ENCODE measurements around the gene CCDC78. TPM values are rescaled to one million over a fixed set of nuclear protein-coding genes. Genes with fewer than 3 reads are reported as not detected.

The CCDC78 gene
- total RNA-seq, 1 experiment from 2014 or later = 22.9 TPM

- POLR2A ChIA-PET = no interaction called here
- H3K9ac ChIP-seq (ENCODE audit: low read length) = peak overlapping the region; percentile 92
- RAD21 ChIA-PET (ENCODE audit: low non-redundant PET in 1 of 2, low total read pairs in 2 of 2, uncharacterized antibody in 2 of 2, unreplicated experiment in 2 of 2) = no interaction called here
- peaks cover 41% of the 10 kb centered on the region for H3K79me2 ChIP-seq (ENCODE audit: insufficient read depth, low read length)
- no peaks in the 10 kb centered on the region for H3K9me3 ChIP-seq (ENCODE audit: control insufficient read depth in 1 of 2, insufficient read depth in 1 of 2, low read depth in 1 of 2, low read length in 2 of 2)
- peak overlapping the region; percentile 98 for H3K27ac ChIP-seq (ENCODE audit: low read depth, low read length)
- H3K36me3 ChIP-seq (ENCODE audit: control insufficient read depth in 1 of 2, insufficient read depth in 2 of 2, low read length in 2 of 2) = peaks cover 0 to 33% of the 10 kb centered on the region in 2 experiments; a peak in 2 of 4 replicates
- TF ChIP-seq POLR2AphosphoS5 (IDR thresholded peaks at IDR 0.05; ENCODE audit: low read depth, low read length) = peak; percentile 11; the same call in 1 of the 2 replicates
- no peak for TF ChIP-seq POLR2A (IDR thresholded peaks at IDR 0.05; ENCODE audit: borderline replicate concordance, extremely low read depth, insufficient read depth, insufficient read length)
- H3K4me1 ChIP-seq (ENCODE audit: control insufficient read depth in 1 of 2, insufficient read depth in 2 of 2, low read length in 2 of 2) = peaks cover 13 to 55% of the 10 kb centered on the region in 2 experiments
- BruUV-seq (replicated peaks) = TSS peak; percentile 80
- CTCF ChIA-PET = no interaction called here
- no peak for DNase-seq (ENCODE audit: low read depth, low spot score)
- no peak overlapping the region for H2AFZ ChIP-seq (ENCODE audit: low read depth, low read length, poor library complexity, severe bottlenecking)
- H4K20me1 ChIP-seq (ENCODE audit: insufficient read depth) = no peaks in the 10 kb centered on the region
- H3K4me2 ChIP-seq (ENCODE audit: low read length) = peak overlapping the region; percentile 97
- peak overlapping the region; percentile 66 to 90 for H3K4me3 ChIP-seq (replicated peaks in 1 of 2; ENCODE audit: low read depth in 1 of 2, low read length in 2 of 2)
- H3K27me3 ChIP-seq (ENCODE audit: insufficient read depth, low read length) = no peaks in the 10 kb centered on the region
- no peak for ATAC-seq
- intact Hi-C loops (cut with micrococcal nuclease) = no loop called here
- no peaks in the 10 kb centered on the region for H3K9me2 ChIP-seq (ENCODE audit: insufficient read depth)
Measured at GRCh38 chr16:681746-682427, 44.4 kb downstream of the CCDC78 start.

GRCh38 chr16:680967-681745 is 45.1 kb downstream of the CCDC78 start:
- no peaks in the 10 kb centered on the region for H3K9me2 ChIP-seq (ENCODE audit: insufficient read depth)
- H2AFZ ChIP-seq (ENCODE audit: low read depth, low read length, poor library complexity, severe bottlenecking) = no peak overlapping the region
- intact Hi-C loops (cut with micrococcal nuclease) = no loop called here
- no TSS peak for BruUV-seq (replicated peaks)
- TF ChIP-seq CEBPB (IDR thresholded peaks at IDR 0.05; ENCODE audit: low read depth) (no peak), CTCF (IDR thresholded peaks at IDR 0.05 in 2 of 3, conservative IDR thresholded peaks at IDR 0.05 in 1 of 3; ENCODE audit: borderline replicate concordance in 1 of 3, insufficient read depth in 1 of 3, low read depth in 2 of 3, low read length in 2 of 3) (peak in 1 of 3 experiments; percentile 14; a peak in 2 of 6 replicates), ELF1 (IDR thresholded peaks at IDR 0.05; ENCODE audit: borderline replicate concordance, low read depth) (no peak)
- peak overlapping the region; percentile 66 to 90 for H3K4me3 ChIP-seq (replicated peaks in 1 of 2; ENCODE audit: low read depth in 1 of 2, low read length in 2 of 2)
- peak overlapping the region; percentile 92 for H3K9ac ChIP-seq (ENCODE audit: low read length)
- H3K79me2 ChIP-seq (ENCODE audit: insufficient read depth, low read length) = peaks cover 38% of the 10 kb centered on the region
- ChIA-PET CTCF (interaction anchor here (1.1 kb wide), 1 partner anchor 9 kb away, joined by 3 read pairs; the partner anchor contains the start of gene WDR24), RAD21 (ENCODE audit: low non-redundant PET in 1 of 2, low total read pairs in 2 of 2, uncharacterized antibody in 2 of 2, unreplicated experiment in 2 of 2) (no interaction called here), POLR2A (no interaction called here)
- peaks cover 0 to 26% of the 10 kb centered on the region in 2 experiments; a peak in 2 of 4 replicates for H3K36me3 ChIP-seq (ENCODE audit: control insufficient read depth in 1 of 2, insufficient read depth in 2 of 2, low read length in 2 of 2)
- H3K9me3 ChIP-seq (ENCODE audit: control insufficient read depth in 1 of 2, insufficient read depth in 1 of 2, low read depth in 1 of 2, low read length in 2 of 2) = no peaks in the 10 kb centered on the region
- peaks cover 13 to 54% of the 10 kb centered on the region in 2 experiments for H3K4me1 ChIP-seq (ENCODE audit: control insufficient read depth in 1 of 2, insufficient read depth in 2 of 2, low read length in 2 of 2)
- peak overlapping the region; percentile 97 for H3K4me2 ChIP-seq (ENCODE audit: low read length)
- DNase-seq (ENCODE audit: low read depth, low spot score) (no peak), ATAC-seq (peak; percentile 5; the same call in 1 of the 2 replicates)
- no peaks in the 10 kb centered on the region for H4K20me1 ChIP-seq (ENCODE audit: insufficient read depth)
- peak overlapping the region; percentile 98 for H3K27ac ChIP-seq (ENCODE audit: low read depth, low read length)
- H3K27me3 ChIP-seq (ENCODE audit: insufficient read depth, low read length) = no peaks in the 10 kb centered on the region

Data from HCT116 (cell line).